VCaP (cell line): Measurements from ENCODE around the gene CASS4.
"Not testable (repeated sequence)": the region's sequence is repeated elsewhere in the genome, so short reads cannot be mapped to it uniquely, and the experiment has no call there.

Experiments
- H3K27ac ChIP-seq: fragments of 450-650 bp; 2 replicates; pipeline ENCODE4 v1.5.1; 2017
- TF ChIP-seq, protein P1 (sequence below): fragments of 450-650 bp; conservative IDR thresholded peaks from 2 replicates; pipeline ENCODE4 v1.5.1; 2017; ENCODE audit warnings: mild to moderate bottlenecking, moderate library complexity

Gene CASS4

DNA sequence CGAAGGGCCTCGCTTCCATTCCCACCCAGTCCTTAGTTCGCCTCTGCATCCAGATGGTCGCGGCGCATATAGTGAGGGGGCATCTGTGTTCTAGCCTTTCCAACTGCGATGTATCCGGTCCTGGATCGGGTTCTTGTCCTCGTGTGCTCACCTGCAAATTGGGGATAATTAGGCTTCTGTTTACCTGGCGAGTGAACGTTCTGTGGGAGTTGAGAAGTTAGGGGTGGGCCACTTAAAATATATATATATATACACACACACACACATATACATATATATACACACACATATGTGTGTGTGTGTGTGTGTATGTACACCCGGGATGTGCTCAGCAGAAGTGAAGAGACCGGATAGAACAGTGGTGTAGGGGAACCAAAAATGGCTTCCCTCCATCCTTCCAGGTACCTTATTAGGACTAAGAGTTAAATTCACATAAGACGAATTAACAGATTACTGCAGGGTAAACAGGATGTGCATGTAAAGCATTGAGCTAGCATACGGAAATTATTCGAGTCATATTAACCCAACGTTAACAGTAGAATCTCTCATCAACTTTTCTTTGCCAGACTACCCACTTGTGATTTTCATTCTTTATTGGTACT, 19.1 kb upstream of the CASS4 start:
- H3K27ac ChIP-seq, result peak overlapping the region; percentile 97
- TF ChIP-seq, protein P1, sequence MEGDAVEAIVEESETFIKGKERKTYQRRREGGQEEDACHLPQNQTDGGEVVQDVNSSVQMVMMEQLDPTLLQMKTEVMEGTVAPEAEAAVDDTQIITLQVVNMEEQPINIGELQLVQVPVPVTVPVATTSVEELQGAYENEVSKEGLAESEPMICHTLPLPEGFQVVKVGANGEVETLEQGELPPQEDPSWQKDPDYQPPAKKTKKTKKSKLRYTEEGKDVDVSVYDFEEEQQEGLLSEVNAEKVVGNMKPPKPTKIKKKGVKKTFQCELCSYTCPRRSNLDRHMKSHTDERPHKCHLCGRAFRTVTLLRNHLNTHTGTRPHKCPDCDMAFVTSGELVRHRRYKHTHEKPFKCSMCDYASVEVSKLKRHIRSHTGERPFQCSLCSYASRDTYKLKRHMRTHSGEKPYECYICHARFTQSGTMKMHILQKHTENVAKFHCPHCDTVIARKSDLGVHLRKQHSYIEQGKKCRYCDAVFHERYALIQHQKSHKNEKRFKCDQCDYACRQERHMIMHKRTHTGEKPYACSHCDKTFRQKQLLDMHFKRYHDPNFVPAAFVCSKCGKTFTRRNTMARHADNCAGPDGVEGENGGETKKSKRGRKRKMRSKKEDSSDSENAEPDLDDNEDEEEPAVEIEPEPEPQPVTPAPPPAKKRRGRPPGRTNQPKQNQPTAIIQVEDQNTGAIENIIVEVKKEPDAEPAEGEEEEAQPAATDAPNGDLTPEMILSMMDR, result no peak

DNA sequence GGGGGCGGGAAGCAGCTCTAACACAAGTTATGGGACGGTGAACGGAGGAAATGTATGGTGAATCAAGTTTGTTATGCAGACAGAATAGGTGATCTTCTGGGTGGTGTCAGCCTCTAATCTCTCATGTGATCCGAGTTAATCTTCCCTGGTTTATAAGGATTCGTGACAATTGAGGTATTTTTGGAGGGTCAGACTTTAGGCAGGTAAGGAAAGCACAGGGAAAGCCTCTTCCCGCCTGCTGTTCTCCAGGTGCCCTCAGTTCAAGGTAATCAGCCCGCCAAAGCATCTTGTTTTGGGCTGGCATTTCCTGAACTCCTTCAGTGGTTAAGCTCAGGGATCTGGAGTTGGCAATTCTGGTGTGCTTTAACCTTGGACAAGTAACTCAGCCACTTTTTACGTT, 18.4 kb upstream of the CASS4 start:
- H3K27ac ChIP-seq, result peak overlapping the region; percentile 97
- TF ChIP-seq, protein P1, result no peak

DNA sequence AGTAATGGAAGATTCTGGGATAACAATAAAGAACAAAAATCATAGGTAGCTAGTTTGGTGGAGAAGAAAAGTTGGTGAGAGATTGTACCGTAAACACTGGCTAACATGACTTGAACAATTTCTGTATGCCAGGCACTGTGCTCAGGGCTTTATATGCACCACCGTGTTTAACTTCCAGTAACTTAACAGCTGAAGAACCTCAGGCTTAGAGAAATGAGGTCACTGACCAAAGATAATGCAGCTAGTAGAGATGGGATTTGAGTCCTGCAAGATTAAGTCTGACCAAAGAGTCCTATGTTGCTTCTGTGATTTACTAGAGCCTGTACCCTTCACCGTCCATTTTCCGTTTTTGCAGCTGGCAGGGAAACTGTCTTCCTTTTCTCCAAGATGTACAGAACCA, 16.9 kb upstream of the CASS4 start:
- H3K27ac ChIP-seq, result 0 out of 2 replicates have a peak overlapping the region, but pooled peaks have one; percentile 0
- TF ChIP-seq, protein P1, result no peak

DNA sequence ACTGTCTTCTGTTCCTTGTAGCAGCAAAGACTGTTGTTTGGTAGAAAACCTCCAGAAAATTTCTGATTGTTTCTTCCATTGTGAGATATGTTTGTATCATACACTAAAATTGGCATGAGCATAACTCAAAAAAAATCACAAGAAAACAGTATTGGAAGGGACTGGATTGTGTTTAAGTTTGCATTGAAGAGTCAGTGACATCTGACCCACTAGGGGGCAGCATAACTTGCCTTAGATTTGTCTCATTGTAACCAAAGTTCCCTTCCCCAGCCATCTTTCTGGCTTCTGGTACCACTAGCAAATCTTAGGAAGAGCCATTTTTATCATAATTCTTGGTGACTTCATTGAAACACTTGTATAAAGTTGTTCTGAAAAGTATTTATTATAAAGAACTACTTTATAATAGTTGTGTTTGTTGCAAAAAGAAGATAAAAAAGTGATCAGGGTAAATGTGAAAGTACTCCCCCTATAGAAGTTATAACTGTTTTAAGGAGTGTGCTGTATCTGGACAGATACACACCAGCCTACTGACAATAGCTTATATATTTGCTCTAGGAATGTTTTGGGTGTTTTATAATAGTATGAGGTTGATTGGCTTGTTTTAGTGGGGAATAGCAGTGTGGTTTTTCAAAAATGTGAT, 11.9 kb upstream of the CASS4 start:
- H3K27ac ChIP-seq, result no peak overlapping the region
- TF ChIP-seq, protein P1, result peak; percentile 94

DNA sequence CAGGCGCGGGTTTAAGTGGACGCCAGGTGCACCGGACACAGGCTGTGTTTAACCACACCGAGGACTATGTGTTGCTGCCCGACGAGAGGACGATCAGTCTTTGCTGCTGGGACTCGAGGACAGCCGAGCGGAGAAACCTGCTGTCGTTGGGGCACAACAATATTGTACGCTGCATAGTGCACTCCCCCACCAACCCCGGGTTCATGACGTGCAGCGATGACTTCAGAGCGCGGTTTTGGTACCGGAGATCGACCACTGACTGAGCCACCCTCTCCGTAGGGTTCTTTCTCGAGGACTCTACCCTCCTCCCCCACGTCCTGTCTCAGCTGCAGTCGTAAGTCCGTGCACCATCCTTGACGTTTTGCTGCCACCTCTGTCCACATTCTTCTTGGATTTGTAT, 8.6 kb upstream of the CASS4 start:
- no peak overlapping the region for H3K27ac ChIP-seq
- TF ChIP-seq, protein P1, result no peak

DNA sequence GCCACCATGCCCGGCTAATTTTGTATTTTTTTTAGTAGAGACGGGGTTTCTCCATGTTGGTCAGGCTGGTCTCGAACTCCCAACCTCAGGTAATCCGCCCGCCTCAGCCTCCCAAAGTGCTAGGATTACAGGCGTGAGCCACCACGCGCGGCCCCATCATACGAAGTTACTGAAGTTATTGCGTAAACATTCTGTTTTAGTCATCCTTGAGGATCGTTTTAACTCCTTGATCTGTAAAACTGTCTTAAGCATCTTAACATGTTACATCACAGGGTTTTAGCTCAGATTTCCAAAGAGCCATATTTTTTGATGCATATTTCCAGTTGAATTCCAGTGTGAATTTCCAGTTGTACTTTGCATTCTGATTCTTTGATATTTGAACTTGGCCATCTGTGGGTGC, 6.7 kb upstream of the CASS4 start:
- H3K27ac ChIP-seq, result not testable (repeated sequence)

DNA sequence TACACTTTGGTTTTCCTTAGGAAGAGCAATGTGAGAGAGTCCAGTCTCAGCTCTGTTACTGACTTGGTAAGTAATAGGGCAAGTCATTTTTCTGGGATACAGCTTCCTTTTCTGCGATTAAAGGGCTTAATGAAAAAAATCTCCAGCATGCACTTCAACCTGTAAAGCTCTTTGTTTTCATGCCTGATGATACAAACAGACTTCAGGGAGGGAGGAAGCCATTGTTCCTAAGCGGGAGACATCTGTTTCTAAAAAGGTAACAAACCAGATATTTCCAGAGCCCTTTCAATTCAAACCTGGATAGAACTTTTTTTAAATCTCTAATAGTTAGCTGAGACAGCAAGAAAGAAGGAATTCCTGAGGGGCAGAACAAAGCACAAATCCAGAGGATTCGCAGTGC, 5.2 kb upstream of the CASS4 start:
- TF ChIP-seq, protein P1, result no peak
- H3K27ac ChIP-seq, result no peak overlapping the region

DNA sequence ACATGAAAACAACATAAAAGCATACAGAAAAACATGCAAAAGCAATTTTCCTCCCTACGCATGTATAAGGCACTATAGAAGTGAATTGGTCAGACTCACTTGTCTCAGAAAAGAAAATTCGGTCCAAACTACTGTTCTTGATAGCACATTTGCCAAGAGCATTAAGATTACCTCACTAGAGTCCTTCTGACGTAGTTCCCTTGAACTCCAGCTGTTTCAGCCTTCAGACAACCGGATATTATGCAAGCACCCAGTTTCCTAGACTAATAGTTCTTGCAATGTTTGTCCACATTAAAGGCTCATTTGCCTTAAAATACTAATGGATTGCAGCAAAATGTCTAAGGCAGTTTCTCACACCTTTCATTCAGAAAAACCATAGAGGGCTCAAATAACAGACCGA, 2.5 kb upstream of the CASS4 start:
- TF ChIP-seq, protein P1, result no peak
- H3K27ac ChIP-seq, result no peak overlapping the region
